HuH-7 (cell line): ENCODE data around the gene MOGAT3.

Experiments used
- DNase-seq: peaks from one replicate; pipeline ENCODE4 v3.0.0; 2011; ENCODE audit warnings: low spot score

The MOGAT3 gene

DNA sequence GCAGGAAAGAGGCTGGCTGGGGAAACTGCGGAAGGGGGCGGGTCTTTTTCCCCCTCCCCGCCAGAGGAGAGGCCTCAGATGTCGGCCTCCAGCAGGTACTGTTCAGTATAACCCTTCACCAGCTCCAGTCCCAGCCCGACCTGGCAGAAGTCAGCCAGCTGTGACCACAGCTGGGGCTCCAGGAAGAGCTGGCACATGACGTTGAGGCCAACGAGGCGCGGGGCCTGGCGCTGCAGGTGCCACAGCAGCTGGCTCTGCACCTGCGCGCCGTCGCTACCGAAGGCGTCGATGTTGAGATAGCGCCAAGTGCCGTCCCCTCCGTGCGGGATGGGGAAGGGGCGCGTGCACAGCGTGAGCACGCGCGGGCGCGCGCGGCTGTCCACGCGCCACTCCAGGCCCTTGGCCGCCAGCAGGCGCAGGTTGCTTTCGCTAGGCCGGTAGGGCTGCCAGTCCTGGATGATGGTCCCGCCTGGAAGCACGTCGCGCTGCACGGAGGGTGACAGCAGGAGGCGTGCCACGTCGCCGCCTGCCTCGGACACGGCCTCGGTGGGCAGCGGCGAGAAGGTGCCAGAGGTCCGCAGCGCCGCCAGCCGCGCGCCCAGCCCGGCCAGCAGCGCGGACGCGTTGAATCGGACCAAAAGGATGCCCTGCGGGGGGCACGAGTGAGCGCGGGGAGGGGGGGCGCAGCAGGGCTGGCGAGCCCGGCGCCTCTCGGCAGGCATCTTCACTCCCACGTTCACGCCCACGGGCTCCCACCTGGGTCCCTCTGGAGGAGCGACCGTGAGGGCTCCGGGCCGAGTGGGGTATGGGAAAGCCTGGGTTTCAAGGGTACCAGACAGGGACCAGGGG is 28.6 kb downstream of the MOGAT3 start:
- DNase-seq, result no peak

DNA sequence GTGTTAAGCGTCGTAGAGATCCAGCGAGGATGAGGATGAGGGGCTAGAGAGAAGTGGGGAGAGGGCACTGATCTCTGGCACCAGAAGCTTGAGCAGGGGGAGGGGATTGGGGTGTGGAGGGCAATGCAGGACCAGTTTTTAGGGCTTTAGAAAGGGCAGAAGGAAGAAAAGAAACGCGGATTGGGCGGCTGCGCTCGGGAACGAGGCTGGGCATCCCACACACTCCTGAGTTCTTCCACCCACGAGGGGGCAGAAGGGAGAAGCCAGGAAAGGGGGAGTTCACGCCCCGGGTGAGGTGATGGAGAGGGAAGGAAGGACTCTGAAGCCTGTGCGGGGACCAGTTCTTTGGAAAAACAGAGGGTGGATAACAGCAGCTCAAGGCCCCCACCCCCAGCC is 29.4 kb downstream of the MOGAT3 start:
- no peak for DNase-seq

DNA sequence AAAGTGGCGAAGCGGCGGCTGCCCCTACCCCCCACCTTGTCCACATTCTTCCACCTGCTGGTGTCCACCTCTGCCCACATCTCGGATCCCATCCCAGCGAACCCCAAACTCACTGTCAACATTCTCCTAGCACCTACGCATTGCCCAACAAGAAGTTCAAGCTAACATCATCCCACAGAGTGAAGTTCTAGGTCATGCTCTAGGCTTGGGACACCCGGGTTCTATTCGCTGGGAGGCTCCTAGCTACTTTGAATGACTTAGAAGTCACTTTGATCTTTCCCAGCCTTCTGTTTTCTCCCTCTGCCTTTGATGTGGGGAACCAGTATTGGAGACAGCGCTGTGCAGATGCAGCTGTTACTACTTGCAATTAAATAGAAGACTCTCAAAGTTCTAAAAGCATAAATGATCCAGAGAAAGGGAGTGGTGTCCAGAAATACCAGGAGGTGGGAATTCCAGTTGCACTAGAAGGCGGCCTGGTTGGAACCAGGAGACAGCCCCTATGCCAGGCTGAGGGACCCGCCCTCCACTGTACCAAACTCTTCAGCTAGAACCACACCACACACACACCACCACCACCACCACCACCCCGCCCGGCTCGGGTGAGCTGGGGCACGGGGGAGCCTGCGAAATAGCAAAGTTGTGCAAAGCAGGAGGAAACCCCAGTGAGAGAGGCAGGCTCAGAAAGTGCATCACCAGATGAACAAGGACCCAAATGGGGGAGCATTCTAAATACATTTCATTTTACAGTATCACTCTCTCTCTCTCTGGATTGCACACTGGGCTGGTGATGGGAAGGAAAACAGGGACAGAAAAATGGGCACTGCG is 30.0 kb downstream of the MOGAT3 start:
- no peak for DNase-seq

DNA sequence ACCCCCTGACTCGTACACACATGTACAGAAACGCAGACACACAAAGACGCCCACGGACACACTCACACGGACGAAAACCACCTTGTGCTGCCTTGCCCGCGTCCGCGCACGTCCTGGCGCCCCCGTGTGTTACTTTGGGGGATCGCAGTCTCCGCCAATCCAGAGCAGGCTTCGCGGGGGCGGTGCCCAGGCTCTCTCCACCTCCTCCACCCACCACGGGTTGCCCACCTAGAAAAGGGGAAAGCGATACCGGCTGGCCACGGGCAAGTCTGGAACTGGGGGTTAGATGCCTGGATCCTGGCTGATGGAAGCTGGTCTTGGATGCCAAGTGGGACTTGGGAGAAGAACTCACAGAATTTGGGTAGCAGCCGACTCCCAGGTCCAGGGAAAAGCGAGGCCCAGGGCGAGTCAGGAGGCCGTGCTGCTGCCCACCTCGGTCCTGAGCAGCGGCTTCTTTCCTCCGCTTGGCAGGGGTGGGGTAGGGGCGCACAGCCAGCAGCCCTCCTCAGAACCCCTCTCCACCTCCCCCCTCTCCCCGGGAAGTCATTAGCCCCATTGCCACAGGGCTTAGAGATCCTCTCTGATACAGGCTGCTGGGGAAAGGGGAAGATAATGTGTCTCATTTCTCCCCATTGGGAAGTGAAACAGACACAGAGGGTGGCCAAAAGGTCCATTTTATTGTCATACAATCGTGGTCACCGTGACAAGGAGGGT is 30.8 kb downstream of the MOGAT3 start:
- DNase-seq, result peak; percentile 87

DNA sequence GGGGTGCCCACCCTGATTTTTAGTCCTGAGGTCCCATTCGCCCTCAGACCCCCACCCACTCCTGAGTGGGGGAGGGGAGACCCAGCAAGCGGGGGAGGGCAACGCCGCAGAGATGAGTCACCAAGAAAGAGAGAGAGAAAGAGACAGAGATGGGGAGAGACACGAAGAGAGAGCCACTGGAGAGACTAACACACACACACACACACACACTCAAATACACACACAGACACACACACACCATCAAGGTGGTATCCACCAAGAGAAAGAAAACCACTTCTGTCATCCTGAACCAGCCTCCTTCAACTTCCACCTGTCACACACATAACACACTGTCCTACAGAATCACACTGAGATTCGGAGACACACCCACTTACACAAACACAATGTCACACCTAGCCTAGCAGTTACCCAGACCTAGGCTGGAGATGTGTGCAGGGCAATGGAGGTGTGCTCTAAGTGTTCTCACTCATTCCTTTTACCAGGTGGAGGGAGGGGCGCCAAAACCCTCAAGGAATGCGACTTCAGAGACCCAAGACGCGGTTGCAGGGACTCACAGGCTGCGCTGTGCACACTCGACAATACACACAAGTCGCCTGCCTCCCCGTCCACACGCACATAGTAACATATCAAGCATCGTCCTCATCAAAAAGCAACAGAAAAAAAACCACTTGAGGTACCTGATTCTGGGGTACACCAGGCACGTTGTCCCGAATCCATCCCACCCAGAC is 31.6 kb downstream of the MOGAT3 start:
- no peak for DNase-seq

DNA sequence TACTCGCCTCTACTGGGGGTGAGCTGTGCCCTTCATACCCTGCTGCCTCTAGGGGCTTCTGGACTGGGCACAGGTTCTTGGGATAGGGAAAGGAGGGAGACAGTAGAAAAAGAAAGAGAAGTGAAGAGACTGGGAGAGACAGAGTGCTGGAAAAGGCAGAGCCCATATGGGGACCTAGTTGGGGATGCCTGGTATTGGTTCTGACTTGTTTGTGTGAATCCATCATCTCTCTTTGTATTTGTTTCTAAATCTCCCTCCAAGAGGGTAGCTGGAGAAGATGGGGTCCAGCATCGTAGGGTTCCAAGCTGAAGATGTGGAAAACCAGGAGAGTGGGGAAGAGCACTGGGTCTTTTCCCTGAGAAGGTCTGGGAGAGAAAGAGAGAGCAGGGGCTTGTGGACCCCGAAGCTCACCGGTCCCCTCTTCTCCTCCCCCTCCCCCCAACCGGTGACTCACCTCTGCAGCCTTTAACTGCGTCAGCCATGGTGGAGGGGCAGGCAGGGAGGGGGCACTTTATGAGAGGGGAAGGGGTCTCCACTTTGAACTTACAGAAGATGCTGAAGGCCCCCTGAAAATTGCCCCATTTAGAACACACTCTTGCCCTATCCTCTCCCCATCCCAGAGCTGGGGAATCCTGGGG is 32.3 kb downstream of the MOGAT3 start:
- DNase-seq, result no peak

DNA sequence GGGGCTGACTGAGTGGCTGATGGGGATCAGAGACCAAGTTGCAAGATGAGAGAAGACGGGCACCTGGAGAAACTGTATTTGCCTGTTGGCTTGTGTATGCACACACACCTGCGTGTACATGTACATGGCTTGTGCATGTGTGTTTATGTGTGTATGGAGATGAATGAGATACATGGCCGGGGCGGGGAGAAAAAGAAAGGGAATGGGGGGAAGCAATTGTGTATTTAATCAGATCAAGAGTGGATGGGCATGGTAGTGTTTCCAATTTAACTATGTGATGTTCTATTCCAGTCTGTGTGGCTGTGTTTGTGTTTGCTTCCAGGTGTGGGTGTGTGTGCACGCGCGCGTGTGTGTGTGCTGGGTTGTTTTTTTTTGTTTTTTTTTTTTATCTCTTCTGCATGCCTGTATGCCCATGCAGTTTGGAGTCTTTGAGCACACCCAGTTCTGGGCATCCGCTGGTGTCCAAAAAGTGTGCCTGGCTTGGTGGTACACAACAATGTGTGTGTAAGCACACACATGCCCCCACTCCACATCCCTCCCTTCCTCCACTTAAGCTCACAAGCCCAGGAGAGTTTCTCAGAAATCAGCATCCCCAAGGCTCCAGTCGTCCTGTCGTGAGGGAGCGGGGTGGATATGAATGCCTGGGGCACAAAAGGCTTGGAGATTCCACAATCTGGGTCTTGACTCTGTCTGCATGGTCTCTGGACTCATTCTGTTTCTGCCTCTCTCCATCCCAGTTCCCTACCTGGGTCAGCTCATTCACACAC is 33.0 kb downstream of the MOGAT3 start:
- DNase-seq, result no peak

DNA sequence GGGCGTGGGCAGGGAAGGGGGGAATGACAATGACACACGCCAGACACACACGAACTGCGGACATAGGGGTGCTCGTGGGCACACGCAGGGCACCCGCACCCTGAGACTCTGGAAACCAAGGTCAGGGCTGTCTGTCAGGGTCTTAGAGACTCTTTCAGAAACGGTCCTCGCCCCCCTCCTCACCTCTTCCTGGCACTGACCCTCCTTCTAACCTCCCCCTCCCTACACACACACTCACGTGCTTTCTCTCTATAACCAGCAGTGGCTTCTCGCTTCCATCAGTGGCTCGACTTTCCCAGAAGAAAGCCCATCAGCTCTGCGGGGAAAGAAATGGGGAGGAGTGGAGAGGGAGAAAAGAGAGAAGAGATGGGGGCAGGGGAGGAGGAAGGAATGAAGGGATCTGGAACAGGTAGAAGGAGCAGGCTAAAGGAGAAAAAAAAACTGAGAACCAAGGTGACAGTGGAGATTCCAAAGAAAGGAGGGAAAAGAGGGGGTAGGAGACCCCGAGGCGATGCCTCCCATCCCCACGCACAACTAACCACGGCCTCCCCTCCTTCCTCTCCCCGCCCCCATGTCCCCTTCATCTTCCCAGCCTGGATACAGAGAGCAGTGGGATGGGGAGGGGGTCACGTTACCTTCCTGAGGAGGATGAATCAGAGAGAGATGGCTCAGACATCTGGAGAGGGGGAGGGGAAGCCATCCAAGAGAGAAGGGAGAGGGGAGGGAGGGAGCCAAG is 33.8 kb downstream of the MOGAT3 start:
- DNase-seq, result no peak

DNA sequence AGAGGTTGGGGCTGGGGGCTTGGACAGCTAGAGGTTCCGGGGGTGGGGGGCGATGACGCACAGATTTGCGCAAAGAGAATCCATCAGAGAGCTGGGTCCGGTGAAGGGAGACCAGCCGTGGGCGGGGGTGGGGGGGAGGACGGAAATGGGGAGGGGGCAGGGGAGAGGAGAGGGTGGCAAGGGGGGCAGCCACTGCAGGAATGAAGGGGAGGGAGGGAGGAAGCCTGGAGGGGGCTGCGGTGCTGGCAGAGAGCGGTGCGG is 34.3 kb downstream of the MOGAT3 start:
- DNase-seq, result no peak

DNA sequence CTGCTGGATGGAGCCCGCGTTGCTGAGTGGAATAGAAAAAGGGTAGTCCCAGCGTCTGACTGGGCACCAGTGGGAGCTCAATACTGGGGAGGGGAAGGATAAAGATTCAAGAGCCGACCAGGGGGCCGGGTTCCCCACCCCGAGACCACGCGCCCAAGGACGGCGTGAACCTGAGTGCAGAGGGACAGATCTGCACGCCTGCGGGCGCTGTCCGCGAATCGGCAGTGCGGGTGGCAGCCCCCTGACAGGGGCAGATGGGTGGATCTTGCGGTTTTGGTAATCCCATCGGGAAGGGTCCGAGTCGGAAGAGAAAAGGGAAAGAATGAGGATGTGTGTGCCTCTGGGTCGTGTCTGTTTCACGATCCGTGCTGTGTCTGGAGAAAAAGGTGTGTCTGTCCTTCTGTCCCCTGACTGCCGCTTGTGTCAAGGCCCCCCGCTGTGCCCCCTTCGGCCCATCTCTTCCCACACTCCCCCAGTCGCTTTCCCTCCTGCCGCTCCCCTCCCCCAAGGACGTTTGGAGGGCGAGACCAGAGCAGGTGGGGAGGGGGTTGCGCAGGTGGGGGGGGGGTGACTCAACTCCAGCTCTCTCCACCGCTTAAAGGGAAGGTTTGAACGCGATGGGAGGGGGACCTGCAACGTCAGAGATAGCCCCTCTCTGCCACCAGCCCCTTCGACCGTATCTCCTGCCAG is 34.7 kb downstream of the MOGAT3 start:
- no peak for DNase-seq

DNA sequence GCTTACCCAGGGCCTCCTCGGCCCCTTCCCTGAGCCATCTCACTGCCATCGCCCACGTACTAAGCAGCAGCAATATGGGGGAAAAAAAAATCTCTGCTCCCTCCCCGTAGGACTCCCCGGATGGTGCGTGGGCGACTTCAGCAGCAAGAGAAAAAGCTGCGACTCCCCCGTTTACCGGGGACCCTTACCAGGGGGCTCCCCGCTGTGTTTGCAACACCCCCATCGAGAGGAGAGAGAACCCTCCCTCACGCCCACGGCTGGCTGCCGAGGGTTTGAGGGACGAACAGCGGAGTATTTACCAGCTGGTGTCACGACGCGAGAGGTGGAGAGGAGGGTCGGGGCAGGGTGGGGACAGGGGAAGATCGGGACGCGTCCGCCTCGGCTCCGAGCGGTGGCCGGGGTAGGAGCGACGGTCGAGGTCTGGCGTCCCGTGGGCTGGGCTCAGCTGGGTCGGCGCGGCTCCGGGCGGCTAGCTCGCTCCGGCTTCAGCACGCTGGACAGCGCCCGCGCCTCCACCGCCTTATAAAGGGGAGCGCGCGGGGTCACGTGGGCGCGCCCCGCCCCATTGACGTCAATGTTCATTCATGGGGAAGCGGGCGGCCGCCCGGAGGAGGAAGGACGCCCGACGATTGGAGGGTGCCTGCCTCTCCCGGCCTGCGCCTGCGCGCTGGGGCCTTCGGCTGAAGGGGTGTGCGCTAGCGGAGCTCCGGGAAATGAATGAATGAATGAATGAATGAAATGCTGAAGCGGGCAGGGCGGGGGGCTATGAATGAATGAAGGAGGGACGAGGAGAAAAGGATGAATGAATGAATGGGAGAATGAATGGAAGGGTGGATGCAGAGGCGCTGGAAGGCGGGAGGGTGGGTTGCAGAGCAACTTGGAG is 35.5 kb downstream of the MOGAT3 start, which contains the start of gene VGF:
VGF (minus strand) TSS at position 495 of the 883 bp plus-strand sequence. CDS start 726 bp downstream, outside the sequence.
- peak; percentile 98 for DNase-seq

DNA sequence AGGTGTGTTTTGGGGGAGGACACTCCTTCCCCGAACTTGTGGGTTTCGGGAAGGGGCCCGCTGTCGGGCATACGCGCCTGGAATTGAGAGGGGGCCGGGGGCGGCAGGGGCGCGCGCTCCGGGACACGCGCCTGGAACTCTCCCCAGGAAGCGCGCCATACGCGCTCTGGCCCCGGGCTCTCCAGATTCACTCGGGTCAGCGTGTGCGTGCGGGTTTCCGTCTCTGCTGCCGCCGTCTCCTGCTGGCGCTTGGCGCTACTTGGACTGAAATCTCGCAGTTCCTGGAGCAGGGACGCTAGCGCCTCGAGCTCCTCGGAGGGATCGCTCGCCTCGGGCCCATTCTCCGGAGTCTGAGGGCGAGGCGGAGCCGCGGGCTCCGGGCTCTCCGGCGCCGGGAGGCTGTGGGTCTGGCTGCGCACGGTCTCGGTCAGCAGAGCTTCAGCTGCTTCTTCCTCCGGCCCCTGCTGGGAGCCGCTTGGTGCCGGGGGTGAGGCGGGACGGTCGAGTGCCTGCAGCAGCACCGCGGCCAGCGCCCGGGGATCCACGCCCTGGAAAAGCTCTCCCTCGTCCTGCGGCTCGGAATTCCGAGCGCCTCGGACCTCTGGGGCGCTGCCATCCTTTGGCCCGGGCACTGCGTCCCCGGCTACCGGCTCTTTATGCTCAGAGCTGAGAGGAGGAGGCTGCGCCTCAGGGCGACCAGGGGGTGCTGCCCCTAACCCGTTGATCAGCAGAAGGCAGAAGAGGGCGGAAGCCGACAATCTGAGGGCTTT is 36.6 kb downstream of the MOGAT3 start:
- peak; percentile 73 for DNase-seq

DNA sequence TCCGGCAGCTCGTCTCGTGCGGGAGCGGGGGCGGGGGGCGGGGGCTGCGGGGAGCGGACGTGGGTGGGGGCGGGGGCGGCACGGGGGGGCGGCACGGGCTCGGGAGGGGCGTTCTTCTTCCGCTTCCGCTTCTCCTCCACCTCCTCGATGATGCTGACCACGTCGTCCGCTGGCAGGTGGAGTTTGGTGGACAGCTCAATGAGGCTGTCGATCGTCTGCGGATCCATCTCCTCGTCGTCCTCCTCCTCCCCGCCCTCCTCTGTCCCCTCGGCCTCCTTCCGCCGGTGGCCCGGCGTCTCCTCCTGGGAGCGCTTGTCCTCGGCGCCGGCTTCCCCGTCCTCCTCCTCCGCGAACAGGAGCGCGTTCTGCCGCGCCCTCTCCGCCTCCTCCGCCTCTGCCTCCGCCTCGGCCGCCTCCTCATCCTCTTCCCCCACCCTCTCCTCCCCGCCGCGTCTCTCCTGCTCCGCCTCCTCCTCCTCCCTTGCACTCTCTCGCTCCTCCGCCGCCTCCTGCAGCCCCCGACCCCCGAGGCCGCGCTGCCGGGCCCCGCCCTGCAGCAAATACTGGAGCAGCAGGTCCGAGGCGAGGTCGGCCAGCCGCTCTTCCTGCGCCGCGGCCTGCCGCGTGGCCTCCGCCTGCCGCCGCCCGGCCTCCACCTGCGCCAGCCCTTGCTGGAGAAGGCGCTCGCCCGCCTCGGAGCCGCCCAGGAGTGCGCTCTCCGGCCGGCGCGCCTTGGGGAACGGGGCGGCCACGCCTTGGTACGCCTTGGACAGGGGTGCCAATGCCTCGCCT is 37.4 kb downstream of the MOGAT3 start:
- no peak for DNase-seq

DNA sequence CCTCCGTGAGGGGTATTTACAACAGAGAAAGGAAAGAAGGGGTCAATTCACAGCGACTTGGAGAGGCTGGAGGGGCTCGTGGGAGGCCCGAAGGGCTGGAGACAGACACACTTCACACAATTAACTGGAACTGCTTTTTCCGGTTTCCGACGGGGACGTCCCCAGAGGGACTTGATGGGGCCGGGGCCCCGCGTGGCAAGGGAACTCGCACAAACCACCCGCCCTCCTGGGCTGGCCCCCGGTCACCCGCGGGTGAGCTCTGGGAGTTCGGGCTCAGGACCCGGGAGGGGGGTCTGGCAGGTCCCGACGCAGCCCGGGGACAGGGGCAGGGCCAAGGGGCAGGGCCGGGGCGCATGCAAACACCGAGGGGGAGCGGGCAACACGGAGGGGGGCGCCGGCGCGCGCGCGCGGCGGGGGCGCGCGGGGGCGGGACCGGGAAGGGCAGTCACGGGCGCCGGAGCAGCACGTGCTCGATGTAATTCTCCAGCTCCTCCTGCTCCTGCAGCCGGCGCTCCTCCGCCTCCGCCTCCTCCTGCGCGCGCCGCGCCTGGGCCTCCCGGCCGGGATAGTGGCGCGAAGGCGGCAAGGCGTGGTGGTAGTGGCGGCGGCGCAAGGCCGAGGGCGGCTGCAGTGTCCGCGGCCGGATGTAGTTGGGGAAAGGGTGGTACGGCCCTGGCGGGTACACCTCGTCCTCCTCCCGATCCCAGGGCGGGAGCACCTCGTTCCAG is 38.1 kb downstream of the MOGAT3 start:
- DNase-seq, result no peak

DNA sequence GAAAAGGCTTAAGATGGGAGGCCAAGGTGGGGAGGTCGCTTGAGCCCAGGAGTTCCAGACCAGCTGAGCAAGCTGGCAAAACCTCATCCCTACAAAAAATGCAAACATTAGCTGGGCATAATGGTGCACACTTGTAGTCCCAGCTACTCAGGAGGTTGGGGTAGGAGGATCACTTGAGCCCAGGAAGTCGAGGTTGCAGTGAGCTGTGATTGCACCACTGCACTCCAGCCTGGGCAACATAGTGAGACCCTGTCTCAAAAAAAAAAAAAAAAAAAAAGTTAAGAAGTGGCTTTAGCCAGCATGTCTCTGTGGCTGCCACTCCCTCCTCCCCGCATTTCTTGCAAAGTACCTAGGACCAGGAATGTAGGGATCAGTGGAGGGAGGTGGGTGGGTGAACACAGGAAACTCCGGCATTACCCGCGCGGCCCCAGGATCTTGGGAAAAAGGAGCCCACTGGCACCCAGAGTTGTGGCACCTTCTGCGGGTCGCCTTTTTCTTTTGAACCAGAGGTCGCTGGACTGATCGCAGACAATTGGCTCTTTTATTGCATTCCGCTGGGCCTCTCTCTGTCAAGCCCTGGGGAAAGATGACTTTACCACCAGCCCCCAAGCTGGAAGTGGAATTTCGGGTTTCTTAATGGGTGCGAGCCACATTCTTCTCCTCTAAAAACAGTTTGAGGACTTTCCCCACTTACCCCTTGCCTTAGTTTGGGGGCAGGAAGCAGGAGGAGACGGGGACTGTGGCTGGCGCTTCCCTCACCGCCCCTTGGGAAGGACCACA is 39.0 kb downstream of the MOGAT3 start:
- no peak for DNase-seq
